GM18907 (cell line): ENCODE data around the gene TARP.

Source experiments
- ATAC-seq: cut with Tn5 transposase; IDR thresholded peaks from one replicate; pipeline ENCODE4 v1.9.1; 2021; ENCODE audit warnings: mild to moderate bottlenecking, moderate library complexity; ENCODE audit not compliant: unreplicated experiment

TARP gene

DNA sequence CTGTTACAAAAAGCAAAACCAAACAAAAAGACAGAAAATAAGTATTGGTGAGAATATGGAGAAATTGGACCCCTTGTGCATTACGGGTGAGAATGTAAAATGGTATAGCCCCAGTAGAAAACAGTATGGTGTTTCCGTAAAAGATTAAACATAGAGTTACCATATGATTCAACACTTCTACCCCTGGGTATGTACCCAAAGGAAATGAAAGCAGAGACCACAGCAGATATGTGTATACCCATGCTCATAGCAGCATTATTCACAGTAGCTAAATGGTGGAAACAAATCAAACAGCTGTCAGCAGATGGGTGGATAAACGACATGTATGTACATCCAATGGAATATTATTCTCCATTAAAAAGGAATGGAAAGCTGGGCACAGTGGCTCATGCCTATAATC, 53.0 kb downstream of the TARP start:
- peak; percentile 81 for ATAC-seq

DNA sequence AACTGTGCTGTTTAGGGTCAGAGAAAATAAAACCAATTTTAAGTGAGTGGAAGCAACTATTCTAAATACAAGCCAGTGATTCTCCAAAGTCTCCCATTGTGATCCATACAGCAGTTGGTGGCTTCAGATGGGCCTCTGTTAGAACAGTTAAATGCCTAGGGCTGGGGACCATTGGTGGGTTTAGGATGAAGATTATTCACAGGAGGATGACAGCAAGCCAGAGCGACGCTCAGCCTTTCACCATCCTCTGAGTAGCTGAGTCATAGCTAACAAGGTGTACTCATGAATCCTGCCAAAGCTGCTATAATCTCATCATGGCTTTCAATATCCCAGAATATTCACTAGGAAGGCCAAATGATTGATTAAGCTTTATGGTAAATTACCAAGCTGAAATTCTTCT, 55.8 kb downstream of the TARP start:
- no peak for ATAC-seq

DNA sequence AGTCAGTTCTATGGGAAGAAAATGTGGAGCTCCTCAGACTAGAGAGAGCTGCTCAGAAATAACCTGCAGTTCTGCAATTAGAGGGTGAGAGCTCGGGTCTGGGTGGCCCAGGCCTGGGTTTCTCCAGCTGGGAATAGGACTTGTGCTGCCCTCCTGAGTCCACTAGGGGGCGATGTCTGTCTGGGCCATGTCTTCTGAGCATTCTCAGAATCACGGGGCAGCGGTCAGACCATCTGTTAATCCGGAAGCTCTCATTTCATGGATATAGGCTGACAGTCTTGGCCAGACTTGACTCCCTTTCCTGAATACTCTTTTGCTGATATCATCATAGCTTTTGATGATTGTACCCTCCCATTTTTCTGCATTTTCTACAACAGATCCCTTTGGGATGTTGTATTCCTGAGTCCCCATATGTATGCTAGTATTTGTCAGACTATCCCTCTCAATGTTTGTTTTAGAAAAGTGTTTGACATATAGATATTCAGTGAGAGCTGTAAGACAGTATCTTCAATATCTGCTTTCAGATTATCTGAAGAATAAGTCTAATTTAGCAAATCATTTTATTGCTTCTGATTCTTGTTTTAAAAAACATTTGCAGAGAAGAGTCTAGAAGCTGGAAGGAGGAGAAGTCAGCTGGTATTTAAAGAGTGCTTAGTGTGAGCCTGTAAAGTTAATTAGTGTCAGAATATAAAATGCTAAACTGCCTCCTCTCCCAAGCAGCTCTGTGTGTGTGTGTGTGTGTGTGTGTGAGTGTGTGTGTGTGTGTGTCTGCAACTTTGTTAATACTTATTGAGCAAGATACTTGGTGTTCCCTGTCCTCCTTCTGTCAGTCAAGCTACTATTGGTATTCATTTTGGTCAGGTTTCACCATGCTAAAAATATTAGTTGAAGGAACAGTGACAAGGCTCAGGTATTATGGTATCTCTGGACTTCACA, 57.4 kb downstream of the TARP start:
- peak; percentile 83 for ATAC-seq

DNA sequence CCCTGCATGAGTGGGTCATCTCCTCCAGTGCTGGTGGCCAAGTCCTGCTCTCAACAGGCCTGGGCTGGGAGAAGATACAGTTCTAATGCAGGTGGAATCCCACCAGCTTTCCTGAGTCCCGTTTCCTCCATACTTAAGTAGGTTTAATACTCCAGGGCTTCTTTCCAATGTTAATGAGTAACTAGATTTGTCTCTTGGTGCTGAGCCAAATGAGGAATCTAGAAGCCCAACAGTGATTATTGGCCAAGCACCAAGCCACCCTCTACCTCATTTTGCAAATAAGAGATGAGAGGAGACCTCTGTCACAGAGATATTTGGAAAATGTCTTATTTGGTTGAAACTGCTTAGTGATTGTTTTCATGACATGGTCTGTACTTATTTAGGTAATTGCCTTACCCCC, 58.3 kb downstream of the TARP start:
- no peak for ATAC-seq

DNA sequence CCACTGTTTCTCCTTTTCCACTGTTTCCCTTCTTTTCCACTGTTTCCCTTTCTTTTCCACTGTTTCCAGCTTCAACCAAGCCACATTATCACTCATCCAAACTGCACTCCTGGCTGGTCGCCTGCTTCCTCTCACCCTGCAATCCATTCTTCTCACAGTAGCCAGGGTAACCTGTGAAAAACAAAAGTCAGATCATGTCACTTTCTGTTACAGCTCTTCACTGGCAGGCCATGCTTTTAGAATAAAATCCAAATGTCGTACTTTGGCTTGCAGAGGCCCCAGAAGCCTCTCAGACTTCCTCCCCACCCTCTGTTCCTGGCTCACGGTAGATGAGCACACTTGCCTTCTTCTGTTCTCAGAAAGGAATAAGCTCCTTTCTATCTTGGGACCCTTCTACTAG, 61.5 kb downstream of the TARP start:
- ATAC-seq, result no peak

DNA sequence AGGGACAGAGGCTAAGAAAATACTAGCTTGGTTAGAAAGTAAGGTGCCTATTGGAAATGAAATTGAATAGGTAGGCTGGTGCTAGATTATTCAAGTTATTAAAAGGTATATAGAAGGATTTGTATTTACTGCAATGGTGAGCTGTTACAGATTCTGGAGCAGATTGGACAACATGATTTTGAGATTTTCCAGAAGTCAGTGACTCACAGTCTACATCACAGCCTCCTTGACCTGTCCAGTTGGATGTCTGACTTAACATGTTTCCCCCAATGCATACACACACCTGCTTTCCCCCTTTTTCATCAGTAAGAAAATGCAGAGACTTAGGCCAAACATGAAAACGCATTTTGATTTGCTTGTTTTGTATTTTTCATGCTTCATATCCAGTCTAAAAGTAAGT, 62.0 kb downstream of the TARP start:
- ATAC-seq, result no peak
